Measurements from ENCODE around the gene CD86.
"Not testable (repeated sequence)": the region's sequence is repeated elsewhere in the genome, so short reads cannot be mapped to it uniquely, and the experiment has no call there.

Gene CD86

DNA sequence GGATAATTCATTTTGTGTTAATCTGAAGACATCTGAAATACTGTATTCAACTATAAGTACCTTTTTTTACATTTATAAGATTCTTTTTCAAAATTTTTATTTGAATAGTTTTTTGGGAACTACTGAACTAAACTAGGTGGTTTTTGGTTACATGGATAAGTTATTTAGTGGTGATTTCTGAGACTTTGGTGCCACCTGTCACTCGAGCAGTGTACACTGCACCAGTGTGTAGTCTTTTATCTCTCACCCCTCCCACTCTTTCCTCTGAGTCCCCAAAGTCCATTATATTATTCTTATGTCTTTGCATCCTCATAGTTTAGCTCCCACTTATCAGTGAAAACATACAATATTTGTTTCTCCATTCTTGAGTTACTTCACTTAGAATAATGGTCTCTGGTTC is 57.6 kb downstream of the CD86 start:
- TF ChIP-seq, protein P1, sequence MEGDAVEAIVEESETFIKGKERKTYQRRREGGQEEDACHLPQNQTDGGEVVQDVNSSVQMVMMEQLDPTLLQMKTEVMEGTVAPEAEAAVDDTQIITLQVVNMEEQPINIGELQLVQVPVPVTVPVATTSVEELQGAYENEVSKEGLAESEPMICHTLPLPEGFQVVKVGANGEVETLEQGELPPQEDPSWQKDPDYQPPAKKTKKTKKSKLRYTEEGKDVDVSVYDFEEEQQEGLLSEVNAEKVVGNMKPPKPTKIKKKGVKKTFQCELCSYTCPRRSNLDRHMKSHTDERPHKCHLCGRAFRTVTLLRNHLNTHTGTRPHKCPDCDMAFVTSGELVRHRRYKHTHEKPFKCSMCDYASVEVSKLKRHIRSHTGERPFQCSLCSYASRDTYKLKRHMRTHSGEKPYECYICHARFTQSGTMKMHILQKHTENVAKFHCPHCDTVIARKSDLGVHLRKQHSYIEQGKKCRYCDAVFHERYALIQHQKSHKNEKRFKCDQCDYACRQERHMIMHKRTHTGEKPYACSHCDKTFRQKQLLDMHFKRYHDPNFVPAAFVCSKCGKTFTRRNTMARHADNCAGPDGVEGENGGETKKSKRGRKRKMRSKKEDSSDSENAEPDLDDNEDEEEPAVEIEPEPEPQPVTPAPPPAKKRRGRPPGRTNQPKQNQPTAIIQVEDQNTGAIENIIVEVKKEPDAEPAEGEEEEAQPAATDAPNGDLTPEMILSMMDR (IDR thresholded peaks at IDR 0.05; ENCODE audit: insufficient read depth, low read depth, low read length, missing control alignments): no peak
- H3K4me3 ChIP-seq (ENCODE audit: low read depth, low read length): no peak overlapping the region
- no peak for DNase-seq (ENCODE audit: low read depth)

DNA sequence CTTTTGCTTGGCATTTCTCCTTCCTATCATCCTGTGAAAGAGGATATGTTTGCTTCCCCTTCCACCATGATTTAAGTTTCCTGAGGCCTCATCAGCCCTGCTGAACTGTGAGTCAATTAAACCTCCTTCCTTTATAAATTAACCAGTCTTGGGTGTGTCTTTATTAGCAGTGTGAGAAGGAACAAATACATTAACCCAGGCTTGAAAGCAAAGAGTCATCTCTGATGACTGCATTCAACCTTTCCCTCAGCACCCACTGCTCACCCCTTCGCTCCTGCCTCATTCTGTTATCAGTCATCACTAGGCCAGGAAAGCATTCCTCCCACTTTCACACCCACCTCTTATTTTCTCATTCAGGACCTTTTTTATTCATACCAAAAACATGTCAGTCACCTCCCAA is 68.7 kb downstream of the CD86 start:
- no peak overlapping the region for H3K4me3 ChIP-seq (ENCODE audit: low read depth, low read length)
- TF ChIP-seq, protein P1 (IDR thresholded peaks at IDR 0.05; ENCODE audit: insufficient read depth, low read depth, low read length, missing control alignments): no peak
- no peak for DNase-seq (ENCODE audit: low read depth)

DNA sequence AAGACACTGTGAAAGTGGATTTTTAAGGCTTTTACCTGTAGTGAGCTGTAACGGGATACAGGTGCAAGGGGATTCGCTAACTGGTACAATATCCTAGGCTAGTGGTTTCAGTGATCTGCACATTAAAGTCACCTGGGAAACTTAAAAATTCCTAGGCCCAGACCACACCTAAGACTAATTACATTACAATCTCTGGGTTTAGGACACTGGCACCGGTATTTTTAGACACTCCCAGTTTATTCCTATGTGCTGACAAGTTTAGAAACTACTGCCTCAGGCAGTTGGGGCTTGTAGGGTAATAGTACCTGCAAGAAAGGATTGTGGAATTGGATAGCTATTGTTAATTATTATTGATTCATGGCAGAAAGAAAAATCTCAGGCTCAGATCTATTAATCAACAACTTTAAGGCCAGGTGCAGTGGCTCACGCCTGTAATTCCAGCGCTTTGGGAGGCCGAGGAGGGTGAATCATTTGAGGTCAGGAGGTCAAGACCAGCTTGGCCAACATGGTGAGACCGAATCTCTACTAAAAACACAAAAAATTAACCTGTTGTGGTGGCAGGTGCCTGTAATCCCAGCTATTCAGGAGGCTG is 77.9 kb downstream of the CD86 start:
- DNase-seq (ENCODE audit: low read depth): no peak
- H3K4me3 ChIP-seq (ENCODE audit: low read depth, low read length): no peak overlapping the region
- TF ChIP-seq, protein P1 (IDR thresholded peaks at IDR 0.05; ENCODE audit: insufficient read depth, low read depth, low read length, missing control alignments): no peak

DNA sequence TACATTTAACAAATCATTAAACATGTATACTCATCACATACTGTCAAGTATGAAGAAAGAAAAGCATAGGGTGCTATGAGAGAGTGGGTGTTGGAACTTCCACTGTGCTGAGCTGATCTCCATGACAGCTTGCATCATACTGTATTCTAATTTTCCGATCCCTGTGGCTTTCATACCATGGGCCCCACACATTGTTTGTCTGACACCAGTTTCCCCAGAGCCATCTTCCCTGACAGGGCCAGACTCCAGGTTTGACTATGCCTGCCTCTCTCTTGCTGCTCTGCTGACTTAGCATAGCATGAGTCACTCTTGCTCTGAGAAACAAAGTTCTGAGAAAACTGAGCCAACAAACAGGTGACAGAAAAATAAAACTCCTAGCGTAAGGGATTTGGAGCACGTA is 91.3 kb downstream of the CD86 start:
- TF ChIP-seq, protein P1 (IDR thresholded peaks at IDR 0.05; ENCODE audit: insufficient read depth, low read depth, low read length, missing control alignments): no peak
- no peak overlapping the region for H3K4me3 ChIP-seq (ENCODE audit: low read depth, low read length)
- DNase-seq (ENCODE audit: low read depth): peak; percentile 69

DNA sequence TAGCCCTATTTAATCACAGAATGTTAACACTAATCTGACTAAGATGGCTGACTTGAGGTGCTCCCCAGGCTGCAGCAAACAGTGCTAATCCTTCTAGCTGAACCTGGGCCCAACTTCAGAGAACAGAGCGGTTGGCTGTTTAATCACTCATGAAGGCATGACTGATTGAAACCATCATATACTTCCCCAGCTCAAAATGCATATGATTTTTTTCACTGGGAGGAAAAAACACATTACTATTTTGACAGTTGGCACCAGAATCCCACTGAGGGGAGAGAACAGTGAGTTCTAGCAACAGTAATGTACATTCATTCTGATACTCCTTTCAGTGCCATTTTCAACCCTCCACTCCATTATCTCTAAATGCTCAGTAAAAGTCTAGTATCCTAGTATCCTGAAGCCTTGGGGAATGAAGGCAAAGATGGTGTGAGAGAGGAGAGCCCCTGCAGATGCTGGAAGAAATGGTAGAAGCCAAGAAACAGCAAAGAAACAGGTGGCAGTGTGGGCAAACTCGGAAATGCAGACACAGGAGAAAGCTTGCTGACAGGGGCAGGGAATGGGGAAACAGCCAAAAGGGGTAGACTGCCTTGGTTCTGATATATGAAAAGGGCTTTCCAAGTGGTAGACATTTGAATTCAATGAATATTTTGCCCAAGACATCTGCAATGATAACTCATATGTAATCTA is 93.9 kb downstream of the CD86 start:
- no peak overlapping the region for H3K4me3 ChIP-seq (ENCODE audit: low read depth, low read length)
- TF ChIP-seq, protein P1 (IDR thresholded peaks at IDR 0.05; ENCODE audit: insufficient read depth, low read depth, low read length, missing control alignments): no peak
- no peak for DNase-seq (ENCODE audit: low read depth)

DNA sequence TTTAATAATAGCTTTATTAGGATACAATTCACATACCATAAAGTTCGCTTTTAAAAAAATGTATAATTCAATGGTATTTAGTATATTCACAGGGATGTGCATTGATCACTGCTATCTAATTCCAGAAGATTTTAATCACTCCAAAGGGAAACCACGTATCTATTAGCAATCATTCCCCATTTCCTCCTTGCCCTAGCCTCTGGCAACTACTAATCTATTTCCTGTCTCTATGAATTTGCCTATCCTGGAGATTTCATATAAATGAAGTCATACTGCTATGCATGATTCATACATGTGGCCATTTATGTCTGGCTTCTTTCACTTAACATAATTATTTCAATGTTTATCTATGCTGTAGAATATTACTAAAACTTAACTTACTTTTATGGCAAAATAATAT is 96.3 kb downstream of the CD86 start:
- no peak for DNase-seq (ENCODE audit: low read depth)
- no peak overlapping the region for H3K4me3 ChIP-seq (ENCODE audit: low read depth, low read length)
- TF ChIP-seq, protein P1 (IDR thresholded peaks at IDR 0.05; ENCODE audit: insufficient read depth, low read depth, low read length, missing control alignments): no peak

DNA sequence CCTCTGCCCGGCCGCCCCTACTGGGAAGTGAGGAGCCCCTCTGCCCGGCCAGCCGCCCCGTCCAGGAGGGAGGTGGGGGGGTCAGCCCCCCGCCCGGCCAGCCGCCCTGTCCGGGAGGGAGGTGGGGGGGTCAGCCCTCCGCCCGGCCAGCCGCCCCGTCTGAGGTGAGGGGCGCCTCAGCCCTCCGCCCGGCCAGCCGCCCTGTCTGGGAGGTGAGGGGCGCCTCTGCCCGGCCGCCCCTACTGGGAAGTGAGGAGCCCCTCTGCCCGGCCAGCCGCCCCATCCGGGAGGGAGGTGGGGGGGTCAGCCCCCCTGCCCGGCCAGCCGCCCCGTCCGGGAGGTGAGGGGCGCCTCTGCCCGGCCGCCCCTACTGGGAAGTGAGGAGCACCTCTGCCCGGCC is 109.8 kb downstream of the CD86 start:
- H3K4me3 ChIP-seq (ENCODE audit: low read depth, low read length); DNase-seq (ENCODE audit: low read depth): not testable (repeated sequence)

Measured in GM12865 (cell line).